Omental fat pad (tissue), 4 donors: ENCODE results near the gene NISCH. TPM values are rescaled to one million over a fixed set of nuclear protein-coding genes. Genes with fewer than 3 reads are reported as not detected.

Experiments used
- ATAC-seq: fragments of 150-250 bp; one replicate; pipeline ENCODE4 v1.9.1; 2016; ENCODE audit warnings: mild to moderate bottlenecking, moderate library complexity; ENCODE audit not compliant: low FRiP score
- DNase-seq: peaks from one replicate; pipeline ENCODE4 v3.0.0-alpha.2; 2019; ENCODE audit warnings: low spot score
- total RNA-seq, 4 donors: library from RNA; depleted of rRNA; stranded (reverse); fragments of >200 nt; gene quantifications; one replicate each; pipeline ENCODE4 v1.1.0, GENCODE V29; 2016
- TF ChIP-seq, protein P1 (sequence below), 3 donors: fragments of 450-650 bp; IDR thresholded peaks; one replicate each; pipeline ENCODE4 v1.5.1; 2016 to 2017; ENCODE audit warnings: antibody characterized with exemption in 3 of 3, mild to moderate bottlenecking in 3 of 3, moderate library complexity in 2 of 3

The NISCH gene
- total RNA-seq, 4 donors from 2014 or later = 59.8 to 82.3 (median 68.5) TPM

GRCh38 chr3:52434491-52435115 is 20.8 kb upstream of the NISCH start:
- no peak for ATAC-seq
- DNase-seq = peak; percentile 12
- TF ChIP-seq, protein P1, sequence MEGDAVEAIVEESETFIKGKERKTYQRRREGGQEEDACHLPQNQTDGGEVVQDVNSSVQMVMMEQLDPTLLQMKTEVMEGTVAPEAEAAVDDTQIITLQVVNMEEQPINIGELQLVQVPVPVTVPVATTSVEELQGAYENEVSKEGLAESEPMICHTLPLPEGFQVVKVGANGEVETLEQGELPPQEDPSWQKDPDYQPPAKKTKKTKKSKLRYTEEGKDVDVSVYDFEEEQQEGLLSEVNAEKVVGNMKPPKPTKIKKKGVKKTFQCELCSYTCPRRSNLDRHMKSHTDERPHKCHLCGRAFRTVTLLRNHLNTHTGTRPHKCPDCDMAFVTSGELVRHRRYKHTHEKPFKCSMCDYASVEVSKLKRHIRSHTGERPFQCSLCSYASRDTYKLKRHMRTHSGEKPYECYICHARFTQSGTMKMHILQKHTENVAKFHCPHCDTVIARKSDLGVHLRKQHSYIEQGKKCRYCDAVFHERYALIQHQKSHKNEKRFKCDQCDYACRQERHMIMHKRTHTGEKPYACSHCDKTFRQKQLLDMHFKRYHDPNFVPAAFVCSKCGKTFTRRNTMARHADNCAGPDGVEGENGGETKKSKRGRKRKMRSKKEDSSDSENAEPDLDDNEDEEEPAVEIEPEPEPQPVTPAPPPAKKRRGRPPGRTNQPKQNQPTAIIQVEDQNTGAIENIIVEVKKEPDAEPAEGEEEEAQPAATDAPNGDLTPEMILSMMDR (IDR thresholded peaks at IDR 0.05) = no peak

- TF ChIP-seq, protein P1 (IDR thresholded peaks at IDR 0.05) = no peak
- no peak for ATAC-seq
- DNase-seq = no peak
Measured at GRCh38 chr3:52435246-52436101, 19.9 kb upstream of the NISCH start.

DNA sequence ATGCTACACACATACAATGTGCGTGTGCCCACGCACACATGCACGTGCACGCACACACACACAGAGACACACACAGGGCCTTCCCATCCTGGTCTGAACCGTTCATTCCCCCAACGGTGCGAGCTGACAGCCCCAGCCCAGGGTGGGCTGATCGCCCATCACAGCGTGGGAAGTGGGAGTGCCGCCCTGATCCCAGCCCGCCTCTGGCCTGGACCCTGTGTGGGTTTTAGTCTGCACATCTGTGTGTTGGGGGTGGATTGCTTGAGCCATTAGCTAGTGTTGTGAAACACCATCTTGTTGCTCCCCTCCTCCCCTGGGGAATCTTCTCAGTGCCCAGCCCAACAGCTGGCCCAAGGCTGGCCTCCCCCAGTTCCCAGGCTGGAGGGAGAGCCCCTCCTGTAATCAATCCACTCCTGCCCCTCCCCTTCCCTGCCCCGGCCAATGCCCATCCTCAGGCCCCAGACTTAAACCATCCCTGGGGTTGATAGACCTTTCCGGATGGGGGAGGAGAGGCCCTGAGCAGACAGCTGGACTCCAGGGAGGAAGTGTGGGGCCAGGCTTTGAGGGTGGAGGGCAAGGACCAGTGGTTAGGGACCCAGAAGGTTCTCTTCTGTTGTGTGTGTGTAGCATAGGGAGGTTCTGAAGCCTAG is 18.8 kb upstream of the NISCH start:
- DNase-seq = no peak
- peak; percentile 45 for ATAC-seq
- TF ChIP-seq, protein P1 (IDR thresholded peaks at IDR 0.05) = no peak

GRCh38 chr3:52437326-52438103 is 17.9 kb upstream of the NISCH start:
- DNase-seq (peak; percentile 20), ATAC-seq (no peak)
- TF ChIP-seq, protein P1 (IDR thresholded peaks at IDR 0.05) = no peak

DNA sequence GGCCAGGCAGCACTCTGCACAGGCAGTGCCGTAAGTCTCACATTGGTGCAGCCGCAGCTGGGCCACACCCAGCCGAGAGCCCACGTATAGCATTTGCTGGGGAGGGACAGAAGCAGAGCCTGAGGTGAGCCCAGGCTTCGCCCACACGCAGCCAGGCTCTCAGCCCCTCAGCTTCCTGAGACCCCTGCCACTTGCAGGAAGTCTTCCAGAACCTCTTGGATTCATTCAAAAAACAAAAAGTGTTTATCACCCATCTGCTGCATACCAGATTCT is 17.4 kb upstream of the NISCH start:
- ATAC-seq = no peak
- DNase-seq = no peak
- TF ChIP-seq, protein P1 (IDR thresholded peaks at IDR 0.05) = no peak

GRCh38 chr3:52438579-52439425 is 16.6 kb upstream of the NISCH start:
- no peak for ATAC-seq
- DNase-seq = peak; percentile 12
- TF ChIP-seq, protein P1 (IDR thresholded peaks at IDR 0.05) = no peak
